RCC 7860 (cell line): Measurements from ENCODE around the gene TRAF3IP1.
"Not testable (repeated sequence)": the region's sequence is repeated elsewhere in the genome, so short reads cannot be mapped to it uniquely, and the experiment has no call there.

ENCODE experiments used
- DNase-seq: peaks from one replicate; pipeline ENCODE4 v3.0.0-alpha.2; 2015; ENCODE audit warnings: low spot score
- FAIRE-seq: peaks from 2 replicates; lab custom pipeline; 2012; peaks lifted over from hg19 to GRCh38; lab: Jason Lieb, UNC

TRAF3IP1 gene

DNA sequence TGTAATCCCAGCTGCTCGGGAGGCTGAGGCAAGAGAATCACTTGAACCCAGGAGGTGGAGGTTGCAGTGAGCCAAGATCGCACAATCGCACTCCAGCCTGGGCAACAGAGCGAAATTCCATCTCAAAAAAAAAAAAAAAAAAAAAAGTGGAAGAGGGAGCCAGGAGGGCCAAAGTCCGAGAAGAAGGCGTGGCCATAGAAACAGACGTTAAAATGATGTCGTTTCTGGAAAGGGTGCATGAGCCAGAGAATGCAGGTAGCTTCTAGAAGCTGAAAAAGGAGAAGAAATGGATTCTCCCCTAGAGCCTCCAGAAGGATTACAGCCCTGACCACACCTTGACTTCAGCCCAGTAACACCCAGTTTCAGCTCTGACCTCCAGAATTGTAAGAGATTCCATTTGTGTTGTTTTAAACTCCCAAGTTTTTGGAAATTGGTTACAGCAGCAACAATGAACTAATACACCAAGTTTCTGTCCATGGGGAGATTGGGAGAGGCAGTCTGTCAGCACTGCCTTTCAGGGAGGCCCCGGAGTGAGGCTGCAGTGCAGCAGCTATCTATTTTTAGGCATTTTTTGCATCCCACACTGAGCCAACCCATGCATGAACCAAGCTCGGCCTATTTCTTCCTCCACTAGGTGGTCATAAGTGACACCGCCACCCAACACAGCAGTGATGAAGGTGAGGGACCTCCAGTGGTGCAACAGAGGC is 14.2 kb upstream of the TRAF3IP1 start:
- no peak for FAIRE-seq

DNA sequence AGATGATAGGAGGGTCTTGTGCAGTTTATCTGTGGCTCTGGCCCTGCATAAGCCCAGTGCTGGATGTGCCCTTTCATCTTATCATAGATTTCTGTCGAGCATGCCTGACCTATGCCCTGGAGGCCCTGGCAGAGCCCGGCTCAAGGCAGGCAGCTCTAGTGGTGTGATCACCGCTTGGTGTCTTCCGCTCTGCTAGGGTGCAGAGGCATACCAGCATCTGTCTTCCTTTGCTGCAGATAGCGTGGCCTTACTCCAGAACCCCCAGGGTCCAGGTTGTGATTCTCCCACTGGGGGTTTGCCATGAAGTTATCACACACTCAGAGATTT is 13.7 kb upstream of the TRAF3IP1 start:
- DNase-seq (no peak), FAIRE-seq (no peak)

More for the DNA sequence above, 14.2 kb upstream of the TRAF3IP1 start:
- DNase-seq, result no peak

DNA sequence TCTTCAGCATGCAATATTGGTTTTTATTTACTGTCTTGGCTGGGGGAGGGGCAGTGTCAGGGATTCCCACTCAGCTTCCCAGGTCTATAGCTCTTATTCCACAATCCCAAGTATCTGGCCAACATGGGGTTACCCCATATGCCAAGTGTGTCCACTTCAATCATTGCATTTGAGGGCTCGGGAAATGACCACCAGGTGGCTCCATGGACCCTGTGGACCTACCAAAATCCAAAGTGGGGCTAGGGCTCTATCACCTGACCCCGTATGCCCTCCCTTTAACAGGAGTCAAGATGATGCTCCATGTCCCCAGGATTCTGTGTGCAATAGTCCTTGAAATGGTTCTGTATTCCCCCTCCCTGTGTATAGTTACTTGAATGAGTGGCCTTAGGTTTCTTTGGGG is 12.1 kb upstream of the TRAF3IP1 start:
- FAIRE-seq (no peak), DNase-seq (no peak)

DNA sequence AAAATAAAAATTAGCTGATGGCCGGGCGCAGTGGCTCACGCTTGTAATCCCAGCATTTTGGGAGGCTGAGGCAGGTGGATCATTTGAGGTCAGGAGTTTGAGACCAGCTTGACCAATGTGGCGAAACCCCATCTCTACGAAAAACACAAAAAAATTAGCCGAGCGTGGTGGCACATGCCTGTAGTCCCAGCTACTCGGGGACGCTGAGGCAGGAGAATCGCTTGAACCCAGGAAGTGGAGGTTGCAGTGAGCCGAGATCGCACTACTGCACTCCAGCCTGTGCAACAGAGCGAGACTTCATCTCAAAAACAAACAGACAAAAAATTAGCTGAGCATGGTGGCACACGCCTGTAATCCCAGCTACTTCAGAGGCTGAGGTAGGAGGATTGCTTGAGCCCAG is 9.6 kb upstream of the TRAF3IP1 start:
- FAIRE-seq, DNase-seq: not testable (repeated sequence)

GRCh38 chr2:238313289-238313990 is 6.9 kb upstream of the TRAF3IP1 start:
- FAIRE-seq (no peak), DNase-seq (no peak)

- no peak for DNase-seq
- FAIRE-seq, result no peak
These were observed 6.3 kb upstream of the TRAF3IP1 start for GRCh38 chr2:238313991-238314350.

- DNase-seq (no peak), FAIRE-seq (no peak)
These were observed 5.7 kb upstream of the TRAF3IP1 start for GRCh38 chr2:238314576-238314975.

DNA sequence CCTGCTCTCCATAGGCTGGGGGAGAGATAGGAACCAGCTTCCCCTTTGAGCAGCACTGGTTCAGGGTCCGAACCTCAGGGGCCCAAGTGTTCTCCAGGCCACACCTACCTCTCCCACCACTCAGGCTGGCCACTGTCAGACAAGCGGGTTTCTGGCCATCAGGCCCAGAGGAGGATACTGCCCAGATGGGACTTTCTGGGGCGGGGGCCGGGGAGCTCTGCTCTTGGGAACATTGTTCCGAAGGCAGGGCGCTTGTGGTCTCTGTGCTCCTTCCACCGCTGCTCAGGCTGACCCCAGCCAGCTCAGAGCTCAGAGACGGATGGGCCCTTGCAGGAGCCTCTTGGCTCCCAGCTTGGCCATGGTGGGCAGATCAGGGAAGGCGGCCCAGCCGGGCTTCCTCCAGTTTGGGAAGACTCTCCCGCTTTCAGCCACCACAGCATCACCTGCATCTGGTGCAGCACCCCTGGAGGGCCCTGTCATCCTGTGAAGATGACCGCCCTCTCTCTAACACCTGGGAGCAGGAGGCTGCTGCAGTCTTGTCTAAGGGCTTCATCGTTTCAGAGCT is 5.2 kb upstream of the TRAF3IP1 start:
- FAIRE-seq (no peak), DNase-seq (no peak)

DNA sequence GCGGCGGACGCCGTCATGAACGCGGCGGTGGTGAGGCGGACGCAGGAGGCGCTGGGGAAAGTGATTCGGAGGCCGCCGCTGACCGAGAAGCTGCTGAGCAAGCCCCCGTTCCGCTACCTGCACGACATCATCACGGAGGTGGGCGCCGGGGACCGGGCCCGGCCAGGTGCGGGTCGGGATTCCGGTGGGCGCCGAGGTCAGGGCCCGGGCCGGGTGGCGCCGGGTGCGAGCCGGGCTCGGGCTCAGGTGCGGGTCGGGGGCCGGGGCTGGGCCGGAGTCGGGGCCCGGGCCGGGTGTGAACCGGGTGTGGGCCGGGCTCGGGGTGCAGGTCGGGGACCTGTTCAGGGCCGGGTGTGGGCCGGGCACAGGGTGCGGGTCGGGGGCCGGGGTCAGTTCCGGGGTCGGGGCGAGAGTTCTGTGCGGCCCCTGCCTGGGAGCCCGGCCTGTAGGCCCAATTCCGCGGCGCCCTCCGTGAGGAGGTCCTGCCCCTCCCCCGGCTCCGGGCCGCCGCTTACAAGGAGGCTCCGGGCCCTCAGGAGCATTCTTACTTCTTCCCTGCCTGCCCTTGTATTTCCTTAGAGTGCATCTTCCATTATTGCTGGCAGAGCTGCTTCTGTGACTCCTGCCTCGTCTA is 447 bp downstream of the TRAF3IP1 start:
- FAIRE-seq (no peak), DNase-seq (no peak)

- DNase-seq, result no peak
- no peak for FAIRE-seq
These were observed 1.1 kb downstream of the TRAF3IP1 start for GRCh38 chr2:238321467-238321866.

DNA sequence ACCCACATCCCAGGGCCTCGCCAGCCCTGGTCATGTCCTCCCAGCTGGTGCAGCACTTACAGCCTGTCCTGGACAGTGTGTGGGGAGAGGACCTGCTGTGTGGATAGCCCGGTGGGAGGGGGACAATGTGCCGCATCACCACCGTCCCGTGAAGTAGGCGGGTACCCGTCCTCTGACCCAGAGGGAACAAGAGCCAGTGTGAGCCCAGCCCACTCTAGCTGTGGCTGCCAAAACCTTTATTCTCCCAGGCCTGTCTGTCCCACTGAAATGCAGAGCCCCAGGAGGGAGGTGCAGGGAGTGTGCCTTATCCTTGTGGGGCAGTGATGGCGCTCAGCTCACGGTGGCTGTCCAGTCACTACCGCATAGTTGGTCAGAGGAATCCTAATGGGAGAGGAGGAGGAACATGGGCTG is 1.7 kb downstream of the TRAF3IP1 start:
- DNase-seq (no peak), FAIRE-seq (no peak)

DNA sequence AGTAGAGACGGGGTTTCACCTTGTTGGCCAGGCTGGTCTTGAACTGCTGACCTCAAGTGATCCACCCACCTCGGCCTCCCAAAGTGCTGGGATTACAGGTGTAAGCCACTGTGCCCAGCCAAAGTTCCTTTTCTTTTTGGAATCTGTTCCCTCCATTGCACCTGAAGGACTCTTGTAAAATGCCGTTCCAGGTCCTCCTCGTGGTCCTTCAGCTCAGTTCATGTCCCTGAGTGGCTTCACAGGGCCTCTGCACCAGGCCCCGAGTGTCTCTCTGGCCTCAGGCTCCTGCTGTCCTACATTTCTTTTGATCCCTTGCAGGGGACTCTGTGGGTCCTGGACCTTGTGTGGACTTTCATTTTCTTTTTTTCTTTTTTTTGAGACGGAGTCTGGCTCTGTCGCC is 3.9 kb downstream of the TRAF3IP1 start:
- FAIRE-seq, DNase-seq: not testable (repeated sequence)

DNA sequence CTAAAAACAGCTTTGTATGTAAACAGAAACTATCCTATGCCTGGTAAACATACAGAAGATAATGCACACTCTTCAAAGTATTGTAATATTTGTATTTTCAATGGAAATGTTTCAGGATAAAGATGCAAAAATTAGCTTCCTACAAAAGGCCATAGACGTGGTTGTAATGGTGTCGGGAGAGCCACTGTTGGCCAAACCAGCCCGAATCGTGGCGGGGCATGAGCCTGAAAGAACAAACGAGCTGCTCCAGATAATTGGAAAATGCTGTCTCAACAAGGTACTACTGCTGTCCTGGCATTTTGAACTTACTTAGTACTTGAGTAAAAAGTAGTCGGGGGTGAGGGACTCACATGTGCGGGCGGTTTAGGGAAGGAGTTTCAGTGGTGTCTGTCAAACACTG is 5.4 kb downstream of the TRAF3IP1 start:
- FAIRE-seq (no peak), DNase-seq (no peak)

- DNase-seq (no peak), FAIRE-seq (no peak)
These were observed 6.6 kb downstream of the TRAF3IP1 start for GRCh38 chr2:238326801-238327365.

GRCh38 chr2:238327751-238328150 is 7.4 kb downstream of the TRAF3IP1 start:
- no peak for DNase-seq
- no peak for FAIRE-seq

GRCh38 chr2:238330391-238330790 is 10.1 kb downstream of the TRAF3IP1 start:
- no peak for FAIRE-seq
- DNase-seq, result no peak

GRCh38 chr2:238331916-238332315 is 11.6 kb downstream of the TRAF3IP1 start:
- FAIRE-seq (no peak), DNase-seq (no peak)

DNA sequence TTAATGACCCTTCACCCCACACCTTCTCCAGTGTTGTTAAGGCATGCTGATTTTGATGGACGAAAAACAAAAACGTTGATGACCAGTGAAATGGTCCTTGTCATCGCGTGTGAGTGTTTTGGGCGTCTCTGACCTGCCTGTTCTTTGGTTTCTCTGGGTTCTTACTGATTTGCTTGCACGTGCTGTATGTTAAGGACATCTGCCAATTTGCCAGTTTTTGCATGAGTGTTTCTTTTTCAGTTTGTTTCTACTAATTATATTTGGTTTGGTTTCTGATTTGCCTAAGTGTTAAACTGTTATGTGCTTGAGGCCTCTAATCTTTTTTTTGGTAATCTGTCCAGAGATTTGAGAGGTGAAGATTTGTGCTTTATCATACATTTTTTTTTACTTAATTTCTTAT is 14.6 kb downstream of the TRAF3IP1 start:
- DNase-seq (no peak), FAIRE-seq (no peak)

DNA sequence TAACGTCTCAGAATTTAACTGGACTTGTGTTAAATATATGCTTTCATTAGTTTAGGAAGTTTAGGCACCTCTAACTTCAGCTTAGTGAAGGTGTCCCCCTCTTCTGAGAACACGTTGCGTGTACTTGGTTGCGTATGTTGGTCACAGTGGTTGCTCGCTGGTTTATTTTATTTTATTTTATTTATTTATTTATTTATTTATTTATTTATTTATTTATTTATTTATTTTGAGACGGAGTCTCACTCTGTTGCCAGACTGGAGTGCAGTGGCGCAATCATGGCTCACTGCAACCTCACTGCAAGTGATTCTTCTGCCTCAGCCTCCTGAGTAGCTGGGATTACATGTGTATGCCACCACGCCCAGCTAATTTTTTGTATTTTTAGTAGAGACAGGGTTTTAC is 15.3 kb downstream of the TRAF3IP1 start:
- DNase-seq, FAIRE-seq: not testable (repeated sequence)

DNA sequence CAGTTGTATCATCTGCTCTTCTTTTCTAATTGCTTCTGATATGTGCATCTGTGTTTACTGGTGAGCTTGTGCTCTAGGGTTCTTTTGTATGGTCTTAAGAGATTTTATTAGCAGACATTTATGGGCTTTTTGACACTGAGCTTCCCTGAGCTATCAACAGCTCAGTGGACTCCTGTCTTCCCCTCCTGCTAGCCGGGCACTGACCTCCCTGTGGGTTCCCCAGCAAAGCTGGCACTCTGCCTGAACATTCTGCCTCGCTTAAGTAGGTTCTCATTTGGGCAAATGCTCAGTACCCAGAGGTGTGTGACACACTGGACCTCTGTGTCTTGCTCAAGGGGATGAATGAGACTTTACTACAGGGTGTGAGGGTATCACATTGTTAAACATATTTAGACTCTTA is 15.8 kb downstream of the TRAF3IP1 start:
- FAIRE-seq (no peak), DNase-seq (no peak)

DNA sequence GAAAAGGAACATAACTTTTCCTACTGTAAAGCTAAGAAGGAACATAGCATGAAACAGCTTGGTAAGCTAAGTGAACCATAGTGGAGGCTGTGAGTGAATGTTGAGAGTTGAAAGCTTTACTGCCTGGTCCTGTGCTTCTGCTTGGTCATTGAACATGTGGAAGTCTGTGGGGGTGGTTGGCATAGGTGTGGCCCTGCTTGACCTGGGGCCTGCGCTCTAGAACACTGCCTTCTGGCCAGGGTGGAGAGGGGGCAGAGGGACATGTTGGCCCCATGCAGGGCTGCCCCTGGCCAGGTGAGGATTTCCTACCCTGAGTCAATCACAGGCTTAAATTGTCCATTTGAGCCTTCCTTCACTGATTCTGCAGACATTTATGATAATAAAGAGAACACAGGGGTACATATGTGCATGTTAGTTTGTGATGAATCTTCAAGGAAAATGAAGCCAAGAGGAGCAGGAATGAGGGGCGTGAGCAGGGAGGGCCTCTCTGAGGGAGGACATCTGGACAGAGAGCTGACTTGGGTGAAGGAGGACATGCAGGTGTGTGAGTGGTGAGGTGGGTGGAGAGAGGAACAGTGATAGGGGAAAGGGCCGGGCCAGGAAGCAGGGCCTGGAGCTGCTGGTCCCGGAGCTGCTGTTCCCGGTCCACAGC is 16.6 kb downstream of the TRAF3IP1 start:
- no peak for DNase-seq
- no peak for FAIRE-seq
